BJ (cell line): ENCODE data around the gene PSMC5. TPM values are rescaled to one million over a fixed set of nuclear protein-coding genes. Genes with fewer than 3 reads are reported as not detected.

Source experiments
- CTCF ChIA-PET: fragments of 350-600 bp; formaldehyde crosslinking; extraction: SDS; loops from one replicate; lab custom pipeline; 2021; ENCODE audit warnings: antibody characterized with exemption, inconsistent platforms; lab: Yijun Ruan, JAX
- POLR2A ChIA-PET: fragments of 300-600 bp; sonication (Branson Sonifier 250); formaldehyde crosslinking; extraction: SDS; loops from one replicate; lab custom pipeline; 2021; ENCODE audit warnings: antibody characterized with exemption; lab: Charles Lee
- DNase-seq: peaks from one replicate; pipeline ENCODE4 v3.0.0-alpha.2; 2011; ENCODE audit warnings: low read depth
- H3K27me3 ChIP-seq: 2 replicates; pipeline ENCODE4 v1.6.0; 2011; ENCODE audit warnings: low read length; ENCODE audit not compliant: control insufficient read depth, insufficient read depth
- H3K36me3 ChIP-seq: 2 replicates; pipeline ENCODE4 v1.5.1; 2011; ENCODE audit warnings: low read length; ENCODE audit not compliant: control insufficient read depth, insufficient read depth
- H3K4me3 ChIP-seq: 2 replicates; pipeline ENCODE4 v1.5.1; 2011; ENCODE audit warnings: low read depth, mild to moderate bottlenecking, control low read depth, low read length
- CTCF ChIP-seq: IDR thresholded peaks from 2 replicates; pipeline ENCODE4 v1.5.1; 2011; ENCODE audit warnings: low read depth, mild to moderate bottlenecking, control low read depth, inconsistent platforms, low read length, moderate library complexity; ENCODE audit not compliant: insufficient read depth
- polyA plus RNA-seq: library from polyadenylated mRNA; depleted of rRNA; stranded (reverse); fragments of >200 nt; gene quantifications from 2 replicates; pipeline ENCODE4 v1.2.3, GENCODE V29; 2011

PSMC5 gene
- polyA plus RNA-seq, 1 experiment: 151 TPM

GRCh38 chr17:63838631-63839171, 11.5 kb downstream of the PSMC5 start:
- Histone ChIP-seq H3K27me3 (no peaks in the 10 kb centered on the region), H3K4me3 (no peak overlapping the region), H3K36me3 (peaks cover 13% of the 10 kb centered on the region)
- POLR2A ChIA-PET: interaction anchor here (0.7 kb wide), 1 partner anchor 10 kb away, joined by 6 read pairs; no protein-coding TSS in a partner anchor
- CTCF ChIA-PET: interaction anchor here (0.8 to 3.0 kb wide), 5 partner anchors 9 to 43 kb away, joined by 3 to 11 read pairs (median 4); partner anchors contain the start of gene GH2
- no peak for TF ChIP-seq CTCF
- DNase-seq: peak; percentile 34

- Histone ChIP-seq H3K4me3 (peak overlapping the region; percentile 82), H3K27me3 (no peaks in the 10 kb centered on the region), H3K36me3 (peaks cover 2% of the 10 kb centered on the region)
- POLR2A ChIA-PET: no interaction called here
- no peak for DNase-seq
- CTCF ChIA-PET: interaction anchor here (1.0 to 1.6 kb wide), 3 partner anchors 25 to 28 kb away, joined by 3 to 4 read pairs (median 3); no protein-coding TSS in a partner anchor
- TF ChIP-seq CTCF: no peak
Observed at GRCh38 chr17:63840591-63841349, 13.5 kb downstream of the PSMC5 start.

- no peak for DNase-seq
- H3K4me3 ChIP-seq: peak overlapping the region; percentile 82
- TF ChIP-seq CTCF: no peak
- H3K36me3 ChIP-seq: no peaks in the 10 kb centered on the region
- ChIA-PET CTCF (interaction anchor here (1.0 to 1.8 kb wide), 3 partner anchors 26 to 28 kb away, joined by 3 to 5 read pairs (median 3); no protein-coding TSS in a partner anchor), POLR2A (no interaction called here)
- H3K27me3 ChIP-seq: no peaks in the 10 kb centered on the region
Observed at GRCh38 chr17:63841350-63842172, 14.3 kb downstream of the PSMC5 start.

GRCh38 chr17:63842173-63842539, 14.9 kb downstream of the PSMC5 start:
- ChIA-PET POLR2A (no interaction called here), CTCF (interaction anchor here (1.6 to 1.8 kb wide), 2 partner anchors 26 to 28 kb away, joined by 3 to 5 read pairs; no protein-coding TSS in a partner anchor)
- no peak for DNase-seq
- Histone ChIP-seq H3K36me3 (no peaks in the 10 kb centered on the region), H3K27me3 (no peaks in the 10 kb centered on the region), H3K4me3 (peak overlapping the region; percentile 82)
- no peak for TF ChIP-seq CTCF
